IMR-90 (cell line): ENCODE results near the gene NBEA. TPM values are rescaled to one million over a fixed set of nuclear protein-coding genes. Genes with fewer than 3 reads are reported as not detected.

Experiments used
- ATAC-seq: fragments of 200-7000 bp; cut with Tn5 transposase; 2 replicates; pipeline ENCODE4 v1.9.1; 2020; ENCODE audit warnings: low read depth, mild to moderate bottlenecking, moderate library complexity
- BruUV-seq: library from RNA; stranded (reverse); fragments of 400-500 nt; replicated peaks from 2 replicates; lab custom pipeline; 2021; lab: Mats Ljungman, UMichigan
- CTCF ChIA-PET: fragments of 300-600 bp; formaldehyde crosslinking; extraction: SDS; loops from one replicate; lab custom pipeline; 2021; ENCODE audit warnings: antibody characterized with exemption; lab: Yijun Ruan, JAX
- POLR2A ChIA-PET: fragments of 300-600 bp; sonication (Branson Sonifier 250); formaldehyde crosslinking; loops from one replicate; lab custom pipeline; 2022; ENCODE audit warnings: antibody characterized with exemption; ENCODE audit not compliant: unreplicated experiment; lab: Charles Lee
- DNase-seq: peaks from one replicate; pipeline ENCODE4 v3.0.0; 2013
- H2AFZ ChIP-seq: replicated peaks from 2 replicates; pipeline ENCODE3; 2013; ENCODE audit warnings: low read length, mild to moderate bottlenecking; ENCODE audit not compliant: poor library complexity
- H2AK5ac ChIP-seq: 2 replicates; pipeline ENCODE4 v1.6.1; 2013; ENCODE audit warnings: low read depth, low read length, inconsistent platforms
- H2AK9ac ChIP-seq: replicated peaks from 2 replicates; pipeline ENCODE3; 2013; ENCODE audit warnings: mild to moderate bottlenecking, low read depth, low read length, moderate library complexity; ENCODE audit not compliant: poor library complexity
- H2BK120ac ChIP-seq: 2 replicates; pipeline ENCODE4 v1.6.1; 2013; ENCODE audit warnings: low read depth, low read length, inconsistent platforms
- H2BK15ac ChIP-seq: 3 replicates; pipeline ENCODE4 v1.6.1; 2013; ENCODE audit warnings: low read depth, low read length, inconsistent platforms
- H2BK20ac ChIP-seq: 2 replicates; pipeline ENCODE4 v1.6.1; 2013; ENCODE audit warnings: low read depth, mild to moderate bottlenecking, inconsistent platforms, low read length, moderate library complexity
- H2BK5ac ChIP-seq: 2 replicates; pipeline ENCODE4 v1.6.1; 2013; ENCODE audit warnings: mild to moderate bottlenecking, low read depth, low read length, inconsistent platforms; ENCODE audit not compliant: poor library complexity, severe bottlenecking
- H3K14ac ChIP-seq: replicated peaks from 2 replicates; pipeline ENCODE4 v1.6.1; 2013; ENCODE audit warnings: low read depth, low read length, inconsistent platforms
- H3K18ac ChIP-seq: 2 replicates; pipeline ENCODE4 v1.6.1; 2013; ENCODE audit warnings: low read depth, low read length, control low read depth
- H3K23ac ChIP-seq: 2 replicates; pipeline ENCODE4 v1.6.1; 2013; ENCODE audit warnings: low read depth, low read length, inconsistent platforms
- H3K27ac ChIP-seq: 2 replicates; pipeline ENCODE4 v1.5.1; 2013; ENCODE audit warnings: mild to moderate bottlenecking, control low read depth, low read length; ENCODE audit not compliant: insufficient read depth
- H3K27me3 ChIP-seq: 2 replicates; pipeline ENCODE4 v1.6.1; 2013; ENCODE audit warnings: low read length; ENCODE audit not compliant: control insufficient read depth, insufficient read depth
- H3K36me3 ChIP-seq: 2 replicates; pipeline ENCODE4 v1.6.1; 2013; ENCODE audit warnings: low read length, mixed read lengths; ENCODE audit not compliant: control insufficient read depth, insufficient read depth
- H3K4ac ChIP-seq: 2 replicates; pipeline ENCODE4 v1.6.1; 2013; ENCODE audit warnings: low read depth, low read length, inconsistent platforms
- H3K4me1 ChIP-seq: 2 replicates; pipeline ENCODE4 v1.6.1; 2013; ENCODE audit warnings: low read length, mixed read lengths; ENCODE audit not compliant: control insufficient read depth, insufficient read depth
- H3K4me2 ChIP-seq: 2 replicates; pipeline ENCODE4 v1.6.1; 2013; ENCODE audit warnings: low read depth, mild to moderate bottlenecking, control low read depth, low read length, moderate library complexity
- H3K4me3 ChIP-seq: 2 replicates; pipeline ENCODE4 v1.5.1; 2013; ENCODE audit warnings: low read depth, mild to moderate bottlenecking, control low read depth, low read length, moderate library complexity; ENCODE audit not compliant: insufficient read depth
- H3K56ac ChIP-seq: 2 replicates; pipeline ENCODE4 v1.6.1; 2013; ENCODE audit warnings: low read length, inconsistent platforms; ENCODE audit not compliant: insufficient read depth; ENCODE audit errors: extremely low read depth
- H3K79me1 ChIP-seq, 2 experiments: 2 replicates each; pipeline ENCODE4 v1.6.1; 2013; ENCODE audit warnings: low read length in 2 of 2, inconsistent platforms in 1 of 2, low read depth in 1 of 2
- H3K9ac ChIP-seq: 2 replicates; pipeline ENCODE4 v1.6.1; 2013; ENCODE audit warnings: low read depth, low read length, control low read depth
- H3K9me1 ChIP-seq: 2 replicates; pipeline ENCODE4 v1.6.1; 2013; ENCODE audit warnings: low read length, inconsistent platforms; ENCODE audit not compliant: insufficient read depth
- H3K9me3 ChIP-seq: 2 replicates; pipeline ENCODE4 v1.6.1; 2013; ENCODE audit warnings: low read length; ENCODE audit not compliant: control insufficient read depth, insufficient read depth
- H4K20me1 ChIP-seq: 2 replicates; pipeline ENCODE4 v1.6.1; 2013; ENCODE audit warnings: low read length, inconsistent platforms; ENCODE audit not compliant: insufficient read depth
- H4K5ac ChIP-seq: 2 replicates; pipeline ENCODE4 v1.6.1; 2013; ENCODE audit warnings: mild to moderate bottlenecking, low read depth, low read length, control low read depth
- H4K8ac ChIP-seq, 2 experiments: 2 replicates each; pipeline ENCODE4 v1.6.1; 2013; ENCODE audit warnings: low read depth in 2 of 2, low read length in 2 of 2, control low read depth in 1 of 2, inconsistent platforms in 1 of 2
- H4K91ac ChIP-seq: 2 replicates; pipeline ENCODE4 v1.6.1; 2013; ENCODE audit warnings: low read depth, low read length, inconsistent platforms; ENCODE audit not compliant: insufficient read depth
- BHLHE40 ChIP-seq: fragments of 150-350 bp; IDR thresholded peaks from 2 replicates; pipeline ENCODE4 v1.6.1; 2016; ENCODE audit warnings: mild to moderate bottlenecking, low read depth, low read length
- CEBPB ChIP-seq: IDR thresholded peaks from 2 replicates; pipeline ENCODE4 v1.6.1; 2012; ENCODE audit warnings: low read depth, low read length, improper control_type of control experiment
- CHD1 ChIP-seq: IDR thresholded peaks from 2 replicates; pipeline ENCODE4 v1.6.1; 2012; ENCODE audit warnings: low read depth, low read length, improper control_type of control experiment
- CTCF ChIP-seq: conservative IDR thresholded peaks from 2 replicates; pipeline ENCODE4 v1.5.1; 2012; ENCODE audit warnings: mild to moderate bottlenecking, low read depth, low read length, improper control_type of control experiment
- FOS ChIP-seq: fragments of 150-350 bp; IDR thresholded peaks from 2 replicates; pipeline ENCODE4 v1.6.1; 2016; ENCODE audit warnings: low read depth, low read length
- MAFK ChIP-seq: IDR thresholded peaks from 2 replicates; pipeline ENCODE4 v1.6.1; 2012; ENCODE audit warnings: low read depth, low read length, improper control_type of control experiment
- MAZ ChIP-seq: IDR thresholded peaks from 2 replicates; pipeline ENCODE4 v1.6.1; 2012; ENCODE audit warnings: low read depth, mild to moderate bottlenecking, low read length, improper control_type of control experiment, moderate library complexity, borderline replicate concordance
- MXI1 ChIP-seq: IDR thresholded peaks from 2 replicates; pipeline ENCODE4 v1.6.1; 2012; ENCODE audit warnings: low read depth, mild to moderate bottlenecking, low read length, moderate library complexity, borderline replicate concordance
- NFE2L2 ChIP-seq: fragments of 150-350 bp; IDR thresholded peaks from 2 replicates; pipeline ENCODE4 v1.6.1; 2016; ENCODE audit warnings: low read depth, mild to moderate bottlenecking, low read length
- POLR2A ChIP-seq: IDR thresholded peaks from 2 replicates; pipeline ENCODE4 v1.6.1; 2012; ENCODE audit warnings: mild to moderate bottlenecking, low read depth, low read length
- RAD21 ChIP-seq: IDR thresholded peaks from 2 replicates; pipeline ENCODE4 v1.6.1; 2012; ENCODE audit warnings: low read length, improper control_type of control experiment
- RCOR1 ChIP-seq: IDR thresholded peaks from 2 replicates; pipeline ENCODE4 v1.6.1; 2012; ENCODE audit warnings: mild to moderate bottlenecking, low read length, improper control_type of control experiment; ENCODE audit not compliant: insufficient replicate concordance
- RFX5 ChIP-seq: IDR thresholded peaks from 2 replicates; pipeline ENCODE4 v1.8.0; 2012; ENCODE audit warnings: low read depth, mild to moderate bottlenecking, low read length, moderate library complexity
- SMC3 ChIP-seq: fragments of 150-350 bp; IDR thresholded peaks from 2 replicates; pipeline ENCODE4 v1.6.1; 2016; ENCODE audit warnings: low read depth, mild to moderate bottlenecking, antibody characterized with exemption, low read length, moderate library complexity
- WGBS, 2 experiments: methylation state at CpG; one replicate each; pipeline versions ENCODE4 v1.1.5 to v1.1.7; 2013; ENCODE audit warnings: missing lambda C conversion rate in 2 of 2; ENCODE audit not compliant: insufficient read length in 1 of 2; ENCODE audit errors: extremely low coverage in 2 of 2; 5-methylcytosine and 5-hydroxymethylcytosine counted together
- dilution Hi-C: fragments of 300-500 bp; cut with HindIII; formaldehyde crosslinking; loops from one replicate; pipeline ENCODE4 v1.14.3; 2018; ENCODE audit warnings: low sequenced_read_pairs; ENCODE audit not compliant: unreplicated experiment
- in situ Hi-C: fragments of 300-500 bp; cut with MboI; formaldehyde crosslinking; loops from 3 replicates; pipeline ENCODE4 v1.14.3; 2019; ENCODE audit warnings: low sequenced_read_pairs, inconsistent platforms, mixed read lengths
- intact Hi-C: fragments of 100-400 bp; cut with micrococcal nuclease; formaldehyde crosslinking; loops from 2 replicates; pipeline ENCODE4 v1.10.0; 2022
- polyA plus RNA-seq, 3 experiments: library from polyadenylated mRNA; depleted of rRNA; stranded (reverse); fragments of >200 nt; gene quantifications; 2 replicates each; pipeline ENCODE4 v1.2.3, GENCODE V29; 2012; ENCODE audit warnings: low replicate concordance in 1 of 3
- total RNA-seq: library from RNA; depleted of rRNA; stranded (reverse); fragments of >200 nt; gene quantifications from 2 replicates; pipeline ENCODE4 v1.2.3, GENCODE V29; 2012
- TF ChIP-seq, protein P1 (sequence below): fragments of 150-350 bp; IDR thresholded peaks from 2 replicates; pipeline ENCODE4 v1.6.1; 2017; ENCODE audit warnings: mild to moderate bottlenecking, antibody characterized with exemption, low read length, low read depth

The NBEA gene
- total and polyA plus RNA-seq, 2 of the 4 experiments (the other 2 are of a cell fraction), result 0.82 to 2.2 TPM

- Histone ChIP-seq H2BK120ac (no peak overlapping the region), H3K23ac (no peak overlapping the region), H2AK5ac (no peak overlapping the region), H2AK9ac (no peak overlapping the region), H3K4me1 (no peaks in the 10 kb centered on the region), H4K5ac (no peak overlapping the region), H2AFZ (no peak overlapping the region), H3K27ac (no peak overlapping the region), H2BK20ac (no peak overlapping the region), H4K20me1 (no peaks in the 10 kb centered on the region), H3K4me3 (no peak overlapping the region), H2BK15ac (no peak overlapping the region), H4K8ac (no peak overlapping the region), H3K14ac (no peak overlapping the region), H3K79me1 (no peaks in the 10 kb centered on the region), H2BK5ac (no peak overlapping the region), H4K91ac (no peak overlapping the region), H3K4ac (no peak overlapping the region), H3K27me3 (no peaks in the 10 kb centered on the region), H3K4me2 (no peak overlapping the region), H3K56ac (no peak overlapping the region), H3K9me3 (no peaks in the 10 kb centered on the region), H3K18ac (no peak overlapping the region), H3K36me3 (no peaks in the 10 kb centered on the region), H3K9ac (no peak overlapping the region), H3K9me1 (no peaks in the 10 kb centered on the region)
- dilution Hi-C loops, result no loop called here
- CTCF ChIA-PET, result no interaction called here
- POLR2A ChIA-PET, result no interaction called here
- ATAC-seq (no peak), DNase-seq (no peak)
- BruUV-seq, result no TSS peak
- intact Hi-C loops, result no loop called here
- in situ Hi-C loops, result no loop called here
- no CpG with 5 or more reads among the region's 3 CpGs for WGBS, 2 experiments
- TF ChIP-seq FOS, result no peak
- no peak for TF ChIP-seq BHLHE40
- no peak for TF ChIP-seq MAFK
- no peak for TF ChIP-seq RAD21
- no peak for TF ChIP-seq MXI1
- no peak for TF ChIP-seq POLR2A
- no peak for TF ChIP-seq CHD1
- TF ChIP-seq RCOR1, result no peak
- TF ChIP-seq, protein P1, sequence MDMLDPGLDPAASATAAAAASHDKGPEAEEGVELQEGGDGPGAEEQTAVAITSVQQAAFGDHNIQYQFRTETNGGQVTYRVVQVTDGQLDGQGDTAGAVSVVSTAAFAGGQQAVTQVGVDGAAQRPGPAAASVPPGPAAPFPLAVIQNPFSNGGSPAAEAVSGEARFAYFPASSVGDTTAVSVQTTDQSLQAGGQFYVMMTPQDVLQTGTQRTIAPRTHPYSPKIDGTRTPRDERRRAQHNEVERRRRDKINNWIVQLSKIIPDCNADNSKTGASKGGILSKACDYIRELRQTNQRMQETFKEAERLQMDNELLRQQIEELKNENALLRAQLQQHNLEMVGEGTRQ, result no peak
- TF ChIP-seq CTCF, result no peak
- TF ChIP-seq MAZ, result no peak
- TF ChIP-seq RFX5, result no peak
- no peak for TF ChIP-seq NFE2L2
- TF ChIP-seq SMC3, result no peak
- no peak for TF ChIP-seq CEBPB
Measured at GRCh38 chr13:35524171-35524570, 582.1 kb downstream of the NBEA start.
